ENCODE results near the gene PSENEN. TPM values are rescaled to one million over a fixed set of nuclear protein-coding genes. Genes with fewer than 3 reads are reported as not detected.

Gene PSENEN
- total RNA-seq, 1 experiment from 2014 or later, result 112 TPM

DNA sequence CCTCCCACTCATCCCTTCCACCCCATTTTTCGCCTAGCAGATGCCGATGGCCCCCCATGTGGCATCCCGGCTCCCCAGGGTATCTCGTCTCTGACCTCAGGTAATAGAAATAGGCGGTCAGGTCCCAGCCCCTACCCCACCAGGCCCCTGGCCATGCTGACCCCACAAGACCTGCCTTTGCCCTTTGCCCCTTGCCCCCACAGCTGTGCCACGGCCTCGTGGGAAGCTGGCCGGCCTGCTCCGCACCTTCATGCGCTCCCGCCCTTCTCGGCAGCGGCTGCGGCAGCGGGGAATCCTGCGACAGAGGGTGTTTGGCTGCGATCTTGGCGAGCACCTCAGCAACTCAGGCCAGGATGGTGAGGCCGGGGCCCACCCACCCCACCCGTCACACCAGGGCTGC, 35.3 kb downstream of the PSENEN start:
- peaks cover 8% of the 10 kb centered on the region for H3K4me1 ChIP-seq (ENCODE audit: low read length)
- no peaks in the 10 kb centered on the region for H3K36me3 ChIP-seq (ENCODE audit: insufficient read depth, low read length)
- H2AFZ ChIP-seq (ENCODE audit: low read length), result no peak overlapping the region
- no peaks in the 10 kb centered on the region for H3K9me2 ChIP-seq (replicated peaks; ENCODE audit: insufficient read depth, low read length)
- H3K4me2 ChIP-seq (ENCODE audit: low read depth, low read length, poor library complexity, severe bottlenecking), result no peak overlapping the region
- H3K79me2 ChIP-seq (ENCODE audit: low read length), result peaks cover 6% of the 10 kb centered on the region; the same call in 1 of the 2 replicates
- no peaks in the 10 kb centered on the region for H3K9me3 ChIP-seq (ENCODE audit: low read length)
- H3K27ac ChIP-seq (ENCODE audit: low read length), result no peak overlapping the region
- H3K9ac ChIP-seq (ENCODE audit: low read length), result no peak overlapping the region
- H3K4me3 ChIP-seq (ENCODE audit: low read length), result no peak overlapping the region
- no peaks in the 10 kb centered on the region for H4K20me1 ChIP-seq (ENCODE audit: insufficient read depth, low read depth, low read length)
- no peak for DNase-seq
- H3K27me3 ChIP-seq (ENCODE audit: low read length), result no peaks in the 10 kb centered on the region

DNA sequence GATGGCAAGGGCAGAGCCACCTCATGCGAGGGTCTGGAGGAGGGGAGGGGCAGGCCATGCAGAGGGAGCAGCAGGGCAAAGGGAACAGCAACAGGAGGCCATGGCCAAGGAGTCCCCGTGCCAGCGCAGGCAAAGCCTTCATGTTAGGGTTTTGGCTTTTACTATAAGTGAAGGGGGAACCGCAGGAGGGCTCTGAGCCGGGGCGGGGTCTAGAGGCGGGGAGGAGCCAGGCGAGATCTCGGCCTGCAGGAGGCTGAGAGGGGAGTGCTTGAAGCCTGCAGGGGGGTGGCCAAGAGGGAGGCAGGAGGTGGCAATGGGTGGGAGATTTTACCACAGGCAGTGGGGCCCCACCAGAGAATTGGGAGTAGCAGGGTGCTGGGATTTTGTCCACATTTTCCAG, 36.2 kb downstream of the PSENEN start:
- no peaks in the 10 kb centered on the region for H3K9me3 ChIP-seq (ENCODE audit: low read length)
- H3K27ac ChIP-seq (ENCODE audit: low read length), result no peak overlapping the region

DNA sequence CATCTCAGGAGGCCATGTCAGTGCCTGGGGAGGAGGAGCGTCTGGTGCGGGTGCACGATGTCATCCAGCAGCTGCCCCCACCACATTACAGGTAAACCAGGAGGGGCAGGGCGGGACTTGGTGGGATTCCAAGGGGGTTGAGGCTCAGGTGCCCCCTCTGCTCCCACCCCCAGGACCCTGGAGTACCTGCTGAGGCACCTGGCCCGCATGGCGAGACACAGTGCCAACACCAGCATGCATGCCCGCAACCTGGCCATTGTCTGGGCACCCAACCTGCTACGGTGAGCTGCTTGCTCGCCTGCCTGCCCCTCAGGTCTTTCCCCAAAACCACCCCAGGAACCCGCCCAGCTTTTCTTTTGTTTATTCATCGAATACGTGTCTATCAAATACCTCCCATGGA, 37.1 kb downstream of the PSENEN start:
- Histone ChIP-seq H3K27ac (ENCODE audit: low read length) (no peak overlapping the region), H3K4me3 (ENCODE audit: low read length) (no peak overlapping the region), H3K9ac (ENCODE audit: low read length) (no peak overlapping the region), H2AFZ (ENCODE audit: low read length) (no peak overlapping the region), H3K79me2 (ENCODE audit: low read length) (no peaks in the 10 kb centered on the region), H3K9me3 (ENCODE audit: low read length) (no peaks in the 10 kb centered on the region), H3K4me1 (ENCODE audit: low read length) (no peaks in the 10 kb centered on the region), H3K4me2 (ENCODE audit: low read depth, low read length, poor library complexity, severe bottlenecking) (no peak overlapping the region), H4K20me1 (ENCODE audit: insufficient read depth, low read depth, low read length) (no peaks in the 10 kb centered on the region), H3K36me3 (ENCODE audit: insufficient read depth, low read length) (no peaks in the 10 kb centered on the region), H3K27me3 (ENCODE audit: low read length) (no peaks in the 10 kb centered on the region), H3K9me2 (replicated peaks; ENCODE audit: insufficient read depth, low read length) (no peaks in the 10 kb centered on the region)
- no peak for DNase-seq

More for the DNA sequence above, 36.2 kb downstream of the PSENEN start:
- no peak overlapping the region for H2AFZ ChIP-seq (ENCODE audit: low read length)
- H4K20me1 ChIP-seq (ENCODE audit: insufficient read depth, low read depth, low read length), result no peaks in the 10 kb centered on the region
- H3K9me2 ChIP-seq (replicated peaks; ENCODE audit: insufficient read depth, low read length), result no peaks in the 10 kb centered on the region
- no peak overlapping the region for H3K9ac ChIP-seq (ENCODE audit: low read length)
- H3K4me1 ChIP-seq (ENCODE audit: low read length), result peaks cover under 1% of the 10 kb centered on the region
- no peaks in the 10 kb centered on the region for H3K36me3 ChIP-seq (ENCODE audit: insufficient read depth, low read length)
- H3K4me3 ChIP-seq (ENCODE audit: low read length), result no peak overlapping the region
- no peak for DNase-seq
- no peaks in the 10 kb centered on the region for H3K27me3 ChIP-seq (ENCODE audit: low read length)
- no peak overlapping the region for H3K4me2 ChIP-seq (ENCODE audit: low read depth, low read length, poor library complexity, severe bottlenecking)
- no peaks in the 10 kb centered on the region for H3K79me2 ChIP-seq (ENCODE audit: low read length)

DNA sequence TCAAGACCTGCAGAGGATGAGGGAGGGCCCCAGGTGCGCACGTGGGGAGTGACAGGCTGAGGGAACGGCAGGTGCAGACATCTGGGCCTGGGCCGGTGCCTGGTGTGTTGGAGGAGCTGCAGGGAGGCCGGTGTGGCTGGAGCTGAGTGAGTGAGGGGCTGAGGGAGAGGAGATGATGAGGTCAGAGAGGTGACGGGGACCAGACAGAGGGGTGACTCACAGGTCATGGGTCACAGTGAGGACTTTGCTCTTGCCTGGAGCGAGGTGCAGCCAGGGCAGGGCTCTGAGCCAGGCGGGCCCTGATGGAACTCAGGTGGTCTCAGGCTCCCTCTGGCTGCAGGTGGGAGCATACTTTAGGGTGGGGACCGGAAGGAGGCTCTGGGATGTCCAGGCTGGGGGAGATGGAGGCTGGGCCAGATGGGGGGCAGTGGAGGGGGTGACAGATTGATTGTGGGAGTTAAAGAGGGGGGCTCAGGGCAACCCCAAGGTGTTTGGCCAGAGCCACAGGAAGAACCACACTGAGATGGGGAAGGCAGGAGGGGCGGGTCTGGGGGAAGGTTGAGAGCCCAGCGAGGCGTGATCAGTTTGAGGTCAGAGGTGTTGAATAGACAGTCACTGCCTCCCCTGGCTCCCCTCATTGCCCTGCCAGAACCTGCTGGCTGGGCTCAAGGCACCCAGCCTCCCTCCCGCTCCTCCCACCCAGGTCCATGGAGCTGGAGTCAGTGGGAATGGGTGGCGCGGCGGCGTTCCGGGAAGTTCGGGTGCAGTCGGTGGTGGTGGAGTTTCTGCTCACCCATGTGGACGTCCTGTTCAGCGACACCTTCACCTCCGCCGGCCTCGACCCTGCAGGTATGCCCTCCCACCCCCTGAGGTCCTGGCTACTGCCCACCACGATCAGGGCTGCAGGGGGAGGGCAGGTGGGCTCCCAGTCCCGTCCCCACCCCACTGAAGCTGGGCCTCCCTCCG, 38.3 kb downstream of the PSENEN start:
- H4K20me1 ChIP-seq (ENCODE audit: insufficient read depth, low read depth, low read length), result no peaks in the 10 kb centered on the region
- H3K36me3 ChIP-seq (ENCODE audit: insufficient read depth, low read length), result no peaks in the 10 kb centered on the region
- no peak overlapping the region for H3K4me3 ChIP-seq (ENCODE audit: low read length)
- H2AFZ ChIP-seq (ENCODE audit: low read length), result no peak overlapping the region
- H3K9me2 ChIP-seq (replicated peaks; ENCODE audit: insufficient read depth, low read length), result no peaks in the 10 kb centered on the region
- H3K9ac ChIP-seq (ENCODE audit: low read length), result no peak overlapping the region
- H3K4me1 ChIP-seq (ENCODE audit: low read length), result no peaks in the 10 kb centered on the region
- H3K9me3 ChIP-seq (ENCODE audit: low read length), result no peaks in the 10 kb centered on the region
- no peaks in the 10 kb centered on the region for H3K79me2 ChIP-seq (ENCODE audit: low read length)
- no peak for DNase-seq
- H3K4me2 ChIP-seq (ENCODE audit: low read depth, low read length, poor library complexity, severe bottlenecking), result no peak overlapping the region
- H3K27me3 ChIP-seq (ENCODE audit: low read length), result no peaks in the 10 kb centered on the region
- H3K27ac ChIP-seq (ENCODE audit: low read length), result no peak overlapping the region

DNA sequence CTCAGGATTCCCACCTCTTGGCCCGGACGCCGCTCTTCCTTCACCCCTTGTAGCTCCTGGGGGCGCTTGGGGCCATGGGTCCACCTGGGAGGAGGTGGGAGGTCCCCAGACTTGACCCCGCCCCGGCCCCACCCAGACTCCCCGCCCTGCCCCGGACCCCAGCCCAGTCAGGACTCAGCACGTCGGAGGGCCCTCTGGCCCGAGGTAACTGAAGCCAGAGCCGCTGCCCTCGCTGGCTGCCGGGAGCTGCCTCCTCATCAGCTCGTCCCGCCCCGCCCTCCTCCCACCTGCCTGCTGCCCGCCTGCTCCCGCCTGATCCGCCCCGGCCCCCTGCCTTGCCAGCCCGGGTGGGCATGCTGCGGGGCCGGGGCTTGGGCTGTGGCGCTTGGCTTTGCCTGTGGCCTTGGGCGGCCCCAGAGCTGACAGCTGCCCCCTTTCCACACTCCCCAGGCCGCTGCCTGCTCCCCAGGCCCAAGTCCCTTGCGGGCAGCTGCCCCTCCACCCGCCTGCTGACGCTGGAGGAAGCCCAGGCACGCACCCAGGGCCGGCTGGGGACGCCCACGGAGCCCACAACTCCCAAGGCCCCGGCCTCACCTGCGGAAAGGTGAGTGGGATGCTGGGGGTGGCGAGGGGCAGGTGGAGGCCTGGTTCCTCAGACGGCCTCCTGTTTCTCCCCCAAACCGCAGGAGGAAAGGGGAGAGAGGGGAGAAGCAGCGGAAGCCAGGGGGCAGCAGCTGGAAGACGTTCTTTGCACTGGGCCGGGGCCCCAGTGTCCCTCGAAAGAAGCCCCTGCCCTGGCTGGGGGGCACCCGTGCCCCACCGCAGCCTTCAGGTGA, 39.3 kb downstream of the PSENEN start:
- Histone ChIP-seq H3K9ac (ENCODE audit: low read length) (no peak overlapping the region), H3K4me1 (ENCODE audit: low read length) (no peaks in the 10 kb centered on the region), H3K79me2 (ENCODE audit: low read length) (no peaks in the 10 kb centered on the region), H3K4me2 (ENCODE audit: low read depth, low read length, poor library complexity, severe bottlenecking) (no peak overlapping the region), H3K27ac (ENCODE audit: low read length) (no peak overlapping the region), H3K9me2 (replicated peaks; ENCODE audit: insufficient read depth, low read length) (no peaks in the 10 kb centered on the region), H3K9me3 (ENCODE audit: low read length) (no peaks in the 10 kb centered on the region), H2AFZ (ENCODE audit: low read length) (no peak overlapping the region), H3K36me3 (ENCODE audit: insufficient read depth, low read length) (no peaks in the 10 kb centered on the region), H3K27me3 (ENCODE audit: low read length) (no peaks in the 10 kb centered on the region), H3K4me3 (ENCODE audit: low read length) (no peak overlapping the region), H4K20me1 (ENCODE audit: insufficient read depth, low read depth, low read length) (no peaks in the 10 kb centered on the region)
- DNase-seq, result no peak

DNA sequence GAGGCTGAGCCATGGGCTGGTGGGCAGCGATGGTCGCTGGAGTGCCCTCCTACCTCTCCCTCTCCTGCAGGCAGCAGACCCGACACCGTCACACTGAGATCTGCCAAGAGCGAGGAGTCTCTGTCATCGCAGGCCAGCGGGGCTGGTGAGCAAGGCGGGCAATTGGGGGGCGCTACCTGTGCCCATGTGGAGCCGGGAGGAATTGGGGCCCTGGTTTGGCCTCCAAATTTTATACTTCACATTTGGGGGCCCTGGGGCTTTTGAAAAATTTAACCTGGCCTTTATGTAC, 39.8 kb downstream of the PSENEN start:
- H3K27ac ChIP-seq (ENCODE audit: low read length), result no peak overlapping the region
- H3K9ac ChIP-seq (ENCODE audit: low read length), result no peak overlapping the region
- H3K4me3 ChIP-seq (ENCODE audit: low read length), result no peak overlapping the region
- no peaks in the 10 kb centered on the region for H3K36me3 ChIP-seq (ENCODE audit: insufficient read depth, low read length)
- no peak overlapping the region for H3K4me2 ChIP-seq (ENCODE audit: low read depth, low read length, poor library complexity, severe bottlenecking)
- no peak for DNase-seq
- H2AFZ ChIP-seq (ENCODE audit: low read length), result no peak overlapping the region
- no peaks in the 10 kb centered on the region for H3K79me2 ChIP-seq (ENCODE audit: low read length)
- no peaks in the 10 kb centered on the region for H4K20me1 ChIP-seq (ENCODE audit: insufficient read depth, low read depth, low read length)
- no peaks in the 10 kb centered on the region for H3K27me3 ChIP-seq (ENCODE audit: low read length)
- H3K9me2 ChIP-seq (replicated peaks; ENCODE audit: insufficient read depth, low read length), result no peaks in the 10 kb centered on the region
- H3K4me1 ChIP-seq (ENCODE audit: low read length), result no peaks in the 10 kb centered on the region
- no peaks in the 10 kb centered on the region for H3K9me3 ChIP-seq (ENCODE audit: low read length)

DNA sequence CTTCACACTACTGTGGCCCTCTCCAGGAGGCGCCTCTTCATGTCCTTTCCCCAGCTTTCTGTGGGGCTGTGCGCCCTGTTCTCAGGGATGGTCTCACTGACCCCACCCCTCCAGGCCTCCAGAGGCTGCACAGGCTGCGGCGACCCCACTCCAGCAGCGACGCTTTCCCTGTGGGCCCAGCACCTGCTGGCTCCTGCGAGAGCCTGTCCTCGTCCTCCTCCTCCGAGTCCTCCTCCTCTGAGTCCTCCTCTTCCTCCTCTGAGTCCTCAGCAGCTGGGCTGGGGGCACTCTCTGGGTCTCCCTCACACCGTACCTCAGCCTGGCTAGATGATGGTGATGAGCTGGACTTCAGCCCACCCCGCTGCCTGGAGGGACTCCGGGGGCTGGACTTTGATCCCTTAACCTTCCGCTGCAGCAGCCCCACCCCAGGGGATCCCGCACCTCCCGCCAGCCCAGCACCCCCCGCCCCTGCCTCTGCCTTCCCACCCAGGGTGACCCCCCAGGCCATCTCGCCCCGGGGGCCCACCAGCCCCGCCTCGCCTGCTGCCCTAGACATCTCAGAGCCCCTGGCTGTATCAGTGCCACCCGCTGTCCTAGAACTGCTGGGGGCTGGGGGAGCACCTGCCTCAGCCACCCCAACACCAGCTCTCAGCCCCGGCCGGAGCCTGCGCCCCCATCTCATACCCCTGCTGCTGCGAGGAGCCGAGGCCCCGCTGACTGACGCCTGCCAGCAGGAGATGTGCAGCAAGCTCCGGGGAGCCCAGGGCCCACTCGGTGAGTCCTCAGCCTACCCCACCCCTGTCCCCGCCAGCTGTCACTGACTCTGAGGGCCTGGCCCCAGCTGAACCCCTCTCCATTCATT, 41.1 kb downstream of the PSENEN start:
- Histone ChIP-seq H3K9me2 (replicated peaks; ENCODE audit: insufficient read depth, low read length) (no peaks in the 10 kb centered on the region), H3K4me2 (ENCODE audit: low read depth, low read length, poor library complexity, severe bottlenecking) (no peak overlapping the region), H3K27me3 (ENCODE audit: low read length) (no peaks in the 10 kb centered on the region), H3K79me2 (ENCODE audit: low read length) (no peaks in the 10 kb centered on the region), H3K9me3 (ENCODE audit: low read length) (no peaks in the 10 kb centered on the region), H3K9ac (ENCODE audit: low read length) (no peak overlapping the region), H3K27ac (ENCODE audit: low read length) (no peak overlapping the region), H3K4me1 (ENCODE audit: low read length) (no peaks in the 10 kb centered on the region), H3K36me3 (ENCODE audit: insufficient read depth, low read length) (no peaks in the 10 kb centered on the region), H2AFZ (ENCODE audit: low read length) (no peak overlapping the region), H4K20me1 (ENCODE audit: insufficient read depth, low read depth, low read length) (no peaks in the 10 kb centered on the region), H3K4me3 (ENCODE audit: low read length) (no peak overlapping the region)
- DNase-seq, result no peak

All from Karpas-422 (cell line).